HG03060 (cell line): ENCODE measurements around the gene RSPH6A.

Experiments used
- ATAC-seq: cut with Tn5 transposase; IDR thresholded peaks from one replicate; pipeline ENCODE4 v1.9.1; 2021; ENCODE audit warnings: low read depth, moderate number of reproducible peaks; ENCODE audit not compliant: unreplicated experiment

Gene RSPH6A

GRCh38 chr19:45825917-45826893 is 11.1 kb upstream of the RSPH6A start:
- no peak for ATAC-seq

GRCh38 chr19:45825263-45825605 is 10.1 kb upstream of the RSPH6A start:
- ATAC-seq, result no peak

- ATAC-seq, result no peak
Observed at GRCh38 chr19:45824531-45825262, 9.6 kb upstream of the RSPH6A start.

GRCh38 chr19:45824041-45824471 is 8.9 kb upstream of the RSPH6A start:
- ATAC-seq, result no peak

GRCh38 chr19:45823182-45823581 is 8.1 kb upstream of the RSPH6A start:
- ATAC-seq, result no peak

- ATAC-seq, result no peak
Observed at GRCh38 chr19:45822716-45823115, 7.6 kb upstream of the RSPH6A start.

- no peak for ATAC-seq
Observed at GRCh38 chr19:45821570-45821969, 6.5 kb upstream of the RSPH6A start.

- ATAC-seq, result no peak
Observed at GRCh38 chr19:45821103-45821521, 6.0 kb upstream of the RSPH6A start.

- ATAC-seq, result no peak
Observed at GRCh38 chr19:45820413-45821102, 5.5 kb upstream of the RSPH6A start.

GRCh38 chr19:45819769-45820168 is 4.7 kb upstream of the RSPH6A start:
- no peak for ATAC-seq

GRCh38 chr19:45817725-45818301 is 2.7 kb upstream of the RSPH6A start:
- ATAC-seq, result no peak

GRCh38 chr19:45817010-45817724 is 2.1 kb upstream of the RSPH6A start:
- ATAC-seq, result peak; percentile 80

- no peak for ATAC-seq
Observed at GRCh38 chr19:45816236-45817009, 1.3 kb upstream of the RSPH6A start.

- ATAC-seq, result no peak
Observed at GRCh38 chr19:45815481-45816216, 541 bp upstream of the RSPH6A start.

GRCh38 chr19:45814166-45814780 is 835 bp downstream of the RSPH6A start:
- no peak for ATAC-seq

- ATAC-seq, result no peak
Observed at GRCh38 chr19:45812297-45812696, 2.8 kb downstream of the RSPH6A start.

- ATAC-seq, result no peak
Observed at GRCh38 chr19:45809643-45810159, 5.4 kb downstream of the RSPH6A start.

- ATAC-seq, result no peak
Observed at GRCh38 chr19:45805719-45806118, 9.4 kb downstream of the RSPH6A start.
